H1 (cell line): Measurements from ENCODE around the gene FCRLB. TPM values are rescaled to one million over a fixed set of nuclear protein-coding genes. Genes with fewer than 3 reads are reported as not detected.

ENCODE experiments used
- CTCF ChIA-PET: fragments of 300-600 bp; sonication (Branson Sonifier 250); formaldehyde crosslinking; loops from one replicate; lab custom pipeline; 2021; ENCODE audit not compliant: partially characterized antibody; lab: Charles Lee
- POLR2A ChIA-PET: fragments of 300-600 bp; sonication (Branson Sonifier 250); formaldehyde crosslinking; loops from one replicate; lab custom pipeline; 2021; ENCODE audit warnings: inconsistent platforms; ENCODE audit not compliant: partially characterized antibody; lab: Charles Lee
- DNase-seq, 2 experiments: peaks; one replicate each; pipeline versions ENCODE4 v3.0.0 to v3.0.0-alpha.2; 2010 to 2022; ENCODE audit warnings: low spot score in 2 of 2, low read depth in 1 of 2, mixed read lengths in 1 of 2
- FAIRE-seq: peaks from 2 replicates; lab custom pipeline; 2011; peaks lifted over from hg19 to GRCh38; lab: Jason Lieb, UNC
- H2AFZ ChIP-seq: 2 replicates; pipeline ENCODE4 v1.8.1; 2012; ENCODE audit warnings: low read length, inconsistent platforms
- H2AK5ac ChIP-seq: 2 replicates; pipeline ENCODE4 v1.6.1; 2013; ENCODE audit warnings: low read depth, low read length
- H2BK120ac ChIP-seq: replicated peaks from 2 replicates; pipeline ENCODE3; 2013; ENCODE audit warnings: low read depth, low read length, inconsistent platforms
- H2BK12ac ChIP-seq: 2 replicates; pipeline ENCODE4 v1.6.1; 2013; ENCODE audit warnings: low read depth, low read length
- H2BK15ac ChIP-seq: 2 replicates; pipeline ENCODE4 v1.6.1; 2013; ENCODE audit warnings: low read length
- H2BK20ac ChIP-seq: 2 replicates; pipeline ENCODE4 v1.6.1; 2013; ENCODE audit warnings: low read length
- H2BK5ac ChIP-seq: 2 replicates; pipeline ENCODE4 v1.6.1; 2013; ENCODE audit warnings: low read depth, low read length
- H3K14ac ChIP-seq: 2 replicates; pipeline ENCODE4 v1.6.1; 2013; ENCODE audit warnings: inconsistent platforms; ENCODE audit not compliant: insufficient read length
- H3K18ac ChIP-seq: 2 replicates; pipeline ENCODE4 v1.6.1; 2013; ENCODE audit warnings: low read length; ENCODE audit errors: extremely low read depth
- H3K23ac ChIP-seq: 2 replicates; pipeline ENCODE4 v1.6.1; 2013; ENCODE audit warnings: inconsistent platforms; ENCODE audit not compliant: insufficient read length
- H3K23me2 ChIP-seq: 2 replicates; pipeline ENCODE4 v1.6.1; 2013; ENCODE audit warnings: low read depth, low read length
- H3K27ac ChIP-seq: 2 replicates; pipeline ENCODE4 v1.6.1; 2011; ENCODE audit warnings: low read depth, low read length, inconsistent platforms
- H3K27me3 ChIP-seq, 4 experiments: replicated peaks in 1 of 4; 1 replicate in 1 of 4; 2 replicates in 3 of 4; pipeline versions ENCODE4 v1.6.1 to v1.8.1; 2011 to 2013; ENCODE audit warnings: low read length in 3 of 4, mild to moderate bottlenecking in 3 of 4, inconsistent platforms in 2 of 4, mixed read lengths in 2 of 4, moderate library complexity in 1 of 4; ENCODE audit not compliant: control insufficient read depth in 3 of 4, insufficient read depth in 3 of 4; ENCODE audit errors: extremely low read depth in 1 of 4
- H3K36me3 ChIP-seq, 4 experiments: 2 replicates each; pipeline versions ENCODE4 v1.6.1 to v1.8.1; 2011 to 2013; ENCODE audit warnings: mild to moderate bottlenecking in 4 of 4, low read length in 3 of 4, moderate library complexity in 2 of 4, control low read depth in 1 of 4, inconsistent platforms in 1 of 4; ENCODE audit not compliant: insufficient read depth in 4 of 4, control insufficient read depth in 2 of 4
- H3K4ac ChIP-seq: replicated peaks from 2 replicates; pipeline ENCODE3; 2013; ENCODE audit warnings: low read length, low read depth, mixed read lengths, inconsistent platforms; ENCODE audit not compliant: insufficient read length
- H3K4me1 ChIP-seq, 4 experiments: replicated peaks in 1 of 4; 1 replicate in 1 of 4; 2 replicates in 3 of 4; pipeline versions ENCODE4 v1.6.1 to v1.8.1; 2011 to 2013; ENCODE audit warnings: low read length in 3 of 4, inconsistent platforms in 2 of 4, mixed read lengths in 1 of 4; ENCODE audit not compliant: insufficient read depth in 4 of 4, control insufficient read depth in 3 of 4
- H3K4me2 ChIP-seq, 2 experiments: 2 replicates each; pipeline versions ENCODE4 v1.6.1 to v1.8.1; 2011 to 2013; ENCODE audit warnings: low read depth in 2 of 2, low read length in 2 of 2, control low read depth in 1 of 2, inconsistent platforms in 1 of 2, mild to moderate bottlenecking in 1 of 2; ENCODE audit not compliant: insufficient read depth in 1 of 2
- H3K4me3 ChIP-seq, 4 experiments: fragments of 200-600, 300-600 bp in 1 of 4; sonication (generic), shearing (Covaris generic), sonication (Bioruptor Twin) in 1 of 4; 2 replicates each; pipeline versions ENCODE4 v1.5.1 to v1.8.1; 2011 to 2016; ENCODE audit warnings: low read length in 4 of 4, low read depth in 3 of 4, control low read depth in 2 of 4, inconsistent platforms in 2 of 4, mild to moderate bottlenecking in 2 of 4, mixed read lengths in 1 of 4, moderate library complexity in 1 of 4; ENCODE audit not compliant: insufficient read depth in 2 of 4; ENCODE audit errors: extremely low read depth in 1 of 4
- H3K56ac ChIP-seq: replicated peaks from 2 replicates; pipeline ENCODE3; 2013; ENCODE audit warnings: low read depth, mild to moderate bottlenecking, mixed read lengths, low read length, inconsistent platforms; ENCODE audit not compliant: insufficient read length
- H3K79me1 ChIP-seq: 2 replicates; pipeline ENCODE4 v1.6.1; 2013; ENCODE audit warnings: low read depth, low read length, control low read depth
- H3K79me2 ChIP-seq, 2 experiments: 2 replicates each; pipeline versions ENCODE4 v1.6.1 to v1.8.1; 2012 to 2013; ENCODE audit warnings: low read length in 2 of 2, mild to moderate bottlenecking in 2 of 2, inconsistent platforms in 1 of 2; ENCODE audit not compliant: insufficient read depth in 2 of 2, control insufficient read depth in 1 of 2
- H3K9ac ChIP-seq, 4 experiments: replicated peaks in 1 of 4; 1 replicate in 1 of 4; 2 replicates in 3 of 4; pipeline versions ENCODE4 v1.6.1 to v1.8.1; 2011 to 2013; ENCODE audit warnings: low read depth in 3 of 4, low read length in 3 of 4, control low read depth in 2 of 4, mild to moderate bottlenecking in 2 of 4, moderate library complexity in 2 of 4, inconsistent platforms in 1 of 4; ENCODE audit errors: extremely low read depth in 1 of 4
- H3K9me3 ChIP-seq, 2 experiments: 2 replicates each; pipeline versions ENCODE4 v1.6.1 to v1.8.1; 2012 to 2013; ENCODE audit warnings: mild to moderate bottlenecking in 2 of 2, moderate library complexity in 2 of 2, control low read depth in 1 of 2, inconsistent platforms in 1 of 2, low read depth in 1 of 2, low read length in 1 of 2, mixed read lengths in 1 of 2; ENCODE audit not compliant: insufficient read depth in 2 of 2
- H4K20me1 ChIP-seq, 2 experiments: replicated peaks in 1 of 2; 2 replicates each; pipeline versions ENCODE3 to v1.8.1; 2011 to 2013; ENCODE audit warnings: inconsistent platforms in 2 of 2, low read length in 2 of 2, mild to moderate bottlenecking in 1 of 2; ENCODE audit not compliant: insufficient read depth in 2 of 2, control insufficient read depth in 1 of 2
- H4K5ac ChIP-seq: 2 replicates; pipeline ENCODE4 v1.6.1; 2013; ENCODE audit warnings: low read length, low read depth, mixed read lengths, inconsistent platforms; ENCODE audit not compliant: insufficient read length
- H4K8ac ChIP-seq: 2 replicates; pipeline ENCODE4 v1.8.0; 2013; ENCODE audit warnings: mild to moderate bottlenecking, moderate library complexity, low read length, inconsistent platforms; ENCODE audit not compliant: insufficient read depth; ENCODE audit errors: extremely low read depth
- H4K91ac ChIP-seq: replicated peaks from 2 replicates; pipeline ENCODE3; 2013; ENCODE audit warnings: low read length, mixed read lengths, inconsistent platforms; ENCODE audit not compliant: insufficient read length
- HDAC6 ChIP-seq: IDR thresholded peaks from one replicate; pipeline ENCODE4 v1.7.1; 2012; ENCODE audit warnings: low read depth, mild to moderate bottlenecking, inconsistent platforms, low read length, moderate library complexity
- KDM5A ChIP-seq: fragments of 200-600 bp; IDR thresholded peaks from 2 replicates; pipeline ENCODE4 v1.7.1; 2012; ENCODE audit warnings: mild to moderate bottlenecking, low read length, inconsistent platforms, mixed read lengths
- NANOG ChIP-seq: IDR thresholded peaks from 2 replicates; pipeline ENCODE4 v1.6.1; 2011; ENCODE audit warnings: low read length, low read depth, mild to moderate bottlenecking, inconsistent platforms; ENCODE audit not compliant: insufficient read depth, poor library complexity, severe bottlenecking
- SP4 ChIP-seq: IDR thresholded peaks from 2 replicates; pipeline ENCODE4 v1.6.1; 2012; ENCODE audit warnings: low read length, inconsistent platforms
- TAF7 ChIP-seq: optimal IDR thresholded peaks from 2 replicates; pipeline ENCODE3; 2011; ENCODE audit warnings: low read depth, mild to moderate bottlenecking, inconsistent platforms, low read length, moderate library complexity, borderline replicate concordance
- WGBS, 2 experiments: shearing (Covaris generic) in 1 of 2; methylation state at CpG; one replicate each; pipeline versions ENCODE4 v1.1.6 to v1.1.7; 2013 to 2015; ENCODE audit warnings: low lambda C conversion rate in 2 of 2, mixed read lengths in 2 of 2, inconsistent platforms in 1 of 2, low coverage in 1 of 2, missing lambda C conversion rate in 1 of 2; ENCODE audit not compliant: insufficient replicate concordance in 2 of 2, insufficient coverage in 1 of 2, insufficient read length in 1 of 2; ENCODE audit errors: extremely low coverage in 1 of 2, missing lambda C conversion rate in 1 of 2; 5-methylcytosine and 5-hydroxymethylcytosine counted together
- polyA plus RNA-seq, 7 experiments: library from polyadenylated mRNA; depleted of rRNA in 3 of 7; stranded (reverse) in 5 of 7; unstranded in 2 of 7; fragments of >200 nt in 5 of 7; fragments of 200-250 nt in 2 of 7; gene quantifications; 1 replicate in 5 of 7; 2 replicates in 1 of 7; 4 replicates in 1 of 7; pipeline versions ENCODE4 v1.2.1 to v1.2.3, GENCODE V29; 2011 to 2013; ENCODE audit warnings: missing spikeins in 2 of 7, mixed read lengths in 2 of 7
- total RNA-seq: library from RNA; stranded (reverse); fragmentation: NEBNext Ultra II Directional; extraction: Animal tissue kit (Norgen Biotek cat#: 25700); gene quantifications from 2 replicates; pipeline ENCODE4 v1.2.1, GENCODE V29; 2021
- TF ChIP-seq, protein P1 (sequence below): IDR thresholded peaks from 2 replicates; pipeline ENCODE4 v1.6.1; 2012; ENCODE audit warnings: inconsistent platforms

FCRLB gene
- total and polyA plus RNA-seq, 2 of the 8 experiments (the other 6 are each of a cell fraction or from before 2014, with no cell fraction given): 0.14 to 0.24 TPM

DNA sequence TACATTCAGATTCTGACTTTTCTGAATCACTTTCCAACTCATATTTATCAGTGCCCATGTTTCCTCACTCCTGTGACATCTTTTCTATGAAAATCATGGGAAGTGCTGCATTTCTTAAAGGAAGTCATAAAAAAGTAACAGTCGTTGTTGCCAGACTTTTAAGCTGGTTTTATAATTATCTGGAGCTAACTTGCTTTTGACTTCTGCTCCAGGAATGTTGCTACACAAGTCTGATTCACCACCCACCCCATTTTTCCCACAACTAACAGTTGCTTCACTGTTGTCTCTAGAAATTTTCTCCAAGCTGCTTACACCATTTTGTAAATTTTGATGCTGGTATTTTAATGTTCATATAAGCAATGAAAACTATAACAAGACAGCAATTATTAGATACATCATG lies 12.2 kb downstream of the FCRLB start:
- H2BK20ac ChIP-seq: no peak overlapping the region
- no peak overlapping the region for H4K8ac ChIP-seq
- H3K14ac ChIP-seq: no peak overlapping the region
- no peak overlapping the region for H2AFZ ChIP-seq
- TF ChIP-seq HDAC6 (no peak), TAF7 (no peak), KDM5A (no peak), NANOG (no peak), SP4 (no peak)
- TF ChIP-seq, protein P1, sequence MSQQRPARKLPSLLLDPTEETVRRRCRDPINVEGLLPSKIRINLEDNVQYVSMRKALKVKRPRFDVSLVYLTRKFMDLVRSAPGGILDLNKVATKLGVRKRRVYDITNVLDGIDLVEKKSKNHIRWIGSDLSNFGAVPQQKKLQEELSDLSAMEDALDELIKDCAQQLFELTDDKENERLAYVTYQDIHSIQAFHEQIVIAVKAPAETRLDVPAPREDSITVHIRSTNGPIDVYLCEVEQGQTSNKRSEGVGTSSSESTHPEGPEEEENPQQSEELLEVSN: no peak
- H2BK15ac ChIP-seq: no peak overlapping the region
- H2BK5ac ChIP-seq: no peak overlapping the region
- no peak overlapping the region for H4K91ac ChIP-seq
- no peak overlapping the region for H3K18ac ChIP-seq
- no peak overlapping the region for H4K5ac ChIP-seq
- H3K79me1 ChIP-seq: no peaks in the 10 kb centered on the region
- H3K9me3 ChIP-seq: no peaks in the 10 kb centered on the region
- no peaks in the 10 kb centered on the region for H3K27me3 ChIP-seq
- no peak overlapping the region for H3K4ac ChIP-seq
- no peaks in the 10 kb centered on the region for H3K79me2 ChIP-seq
- peaks cover 1 to 16% (median 6%) of the 10 kb centered on the region in 4 experiments; a peak in 4 of 7 replicates for H3K4me1 ChIP-seq
- no peak overlapping the region for H2AK5ac ChIP-seq
- ChIA-PET CTCF (interaction anchor here (1.4 to 10.3 kb wide), 2 partner anchors 8 to 244 kb away, joined by 9 to 69 read pairs; no protein-coding TSS in a partner anchor), POLR2A (no interaction called here)
- no peaks in the 10 kb centered on the region; the same call in 1 of the 2 replicates for H3K23me2 ChIP-seq
- H2BK12ac ChIP-seq: no peak overlapping the region
- FAIRE-seq (no peak), DNase-seq (no peak)
- no peak overlapping the region for H3K56ac ChIP-seq
- no peak overlapping the region for H3K23ac ChIP-seq
- no peak overlapping the region for H3K9ac ChIP-seq
- no peak overlapping the region for H3K4me3 ChIP-seq
- no peak overlapping the region for H3K27ac ChIP-seq
- no peak overlapping the region for H2BK120ac ChIP-seq
- H3K36me3 ChIP-seq: no peaks in the 10 kb centered on the region
- H3K4me2 ChIP-seq: no peak overlapping the region
- H4K20me1 ChIP-seq: peaks cover 0 to 1% of the 10 kb centered on the region in 2 experiments
- WGBS, 2 experiments: 82% methylated on average over 1 of the region's 1 CpG; no CpG with 5 or more reads in 1 of the 2 experiments
